ENCODE measurements around the gene CCDC85C. TPM values are rescaled to one million over a fixed set of nuclear protein-coding genes. Genes with fewer than 3 reads are reported as not detected.

Gene CCDC85C
- total and polyA plus RNA-seq, 4 donors, result 4.0 to 23.9 (median 9.6) TPM

GRCh38 chr14:99644035-99644587, 40.1 kb upstream of the CCDC85C start:
- DNase-seq (ENCODE audit: low spot score), result no peak
- no peak overlapping the region for H3K4me3 ChIP-seq (ENCODE audit: low read depth in 1 of 3, low read length in 3 of 3)
- no peaks in the 10 kb centered on the region for H3K9me3 ChIP-seq (ENCODE audit: control insufficient read depth in 4 of 4, low read length in 3 of 4)
- H3K4me1 ChIP-seq (ENCODE audit: control insufficient read depth in 4 of 4, insufficient read depth in 4 of 4, low read length in 3 of 4), result peaks cover 2 to 12% (median 7%) of the 10 kb centered on the region in 4 donors
- H3K27ac ChIP-seq (ENCODE audit: low read depth in 1 of 2, low read length in 2 of 2), result no peak overlapping the region
- H3K27me3 ChIP-seq (ENCODE audit: control insufficient read depth in 4 of 4, insufficient read depth in 4 of 4, low read length in 3 of 4), result no peaks in the 10 kb centered on the region
- H3K36me3 ChIP-seq (ENCODE audit: control insufficient read depth in 4 of 4, insufficient read depth in 3 of 4, low read depth in 1 of 4, low read length in 3 of 4), result no peaks in the 10 kb centered on the region
- TF ChIP-seq ZBTB33 (IDR thresholded peaks at IDR 0.05) (no peak), MAX (IDR thresholded peaks at IDR 0.05) (no peak), HNF4A (conservative IDR thresholded peaks at IDR 0.05) (no peak), TAF1 (conservative IDR thresholded peaks at IDR 0.05) (no peak), SP1 (IDR thresholded peaks at IDR 0.05) (no peak), FOXA1 (IDR thresholded peaks at IDR 0.05) (no peak), RAD21 (IDR thresholded peaks at IDR 0.05) (no peak), GABPA (IDR thresholded peaks at IDR 0.05 in 1 of 2, conservative IDR thresholded peaks at IDR 0.05 in 1 of 2) (no peak), FOXA2 (IDR thresholded peaks at IDR 0.05) (no peak), EGR1 (IDR thresholded peaks at IDR 0.05; ENCODE audit: low read depth in 2 of 2) (no peak), YY1 (IDR thresholded peaks at IDR 0.05) (no peak), CTCF (IDR thresholded peaks at IDR 0.05; ENCODE audit: low read depth, low read length, missing input control) (no peak), HNF4G (IDR thresholded peaks at IDR 0.05) (no peak), JUND (IDR thresholded peaks at IDR 0.05) (no peak), NR2F2 (IDR thresholded peaks at IDR 0.05) (no peak), ATF3 (IDR thresholded peaks at IDR 0.05) (no peak), REST (IDR thresholded peaks at IDR 0.05) (no peak), RXRA (IDR thresholded peaks at IDR 0.05) (no peak)
- 92% methylated on average over 11 of the region's 11 CpGs for WGBS
- no peak overlapping the region for H3K9ac ChIP-seq (ENCODE audit: low read depth in 1 of 2, low read length in 2 of 2)

Data from liver (tissue), 9 donors.